ENCODE data around the gene NACC1. TPM values are rescaled to one million over a fixed set of nuclear protein-coding genes. Genes with fewer than 3 reads are reported as not detected.
A peak's percentile ranks its signal among the peaks of the same experiment; 100 is the strongest.

NACC1 gene
- total and polyA plus RNA-seq, 11 donors = 28.7 to 88.2 (median 42.0) TPM

DNA sequence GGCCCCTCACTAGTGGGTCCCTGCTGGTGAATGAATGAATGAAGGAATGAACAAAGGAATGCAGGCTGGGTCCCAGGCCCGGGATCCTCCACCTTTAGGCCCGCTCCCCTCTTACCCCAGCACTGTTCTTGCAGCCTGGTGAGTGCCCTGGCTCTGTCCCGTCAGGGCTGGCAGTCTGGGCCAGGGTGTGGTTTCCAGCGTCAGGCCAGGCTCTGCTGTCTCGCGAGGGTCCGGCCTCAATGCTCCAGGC lies 15.7 kb upstream of the NACC1 start:
- intact Hi-C loops (cut with DNase I) = loop anchor here in 8 of 10 donors (2.0 to 5.0 kb wide), 3 partner anchors 48 to 160 kb away; partner anchors contain the start of genes IER2 (in 7 of the 8) and STX10 (in 7 of the 8)
- 4 to 12% (median 4%) methylated on average over 4 to 7 of the region's 7 CpGs for WGBS, 4 donors
- no peaks in the 10 kb centered on the region for H3K9me3 ChIP-seq

DNA sequence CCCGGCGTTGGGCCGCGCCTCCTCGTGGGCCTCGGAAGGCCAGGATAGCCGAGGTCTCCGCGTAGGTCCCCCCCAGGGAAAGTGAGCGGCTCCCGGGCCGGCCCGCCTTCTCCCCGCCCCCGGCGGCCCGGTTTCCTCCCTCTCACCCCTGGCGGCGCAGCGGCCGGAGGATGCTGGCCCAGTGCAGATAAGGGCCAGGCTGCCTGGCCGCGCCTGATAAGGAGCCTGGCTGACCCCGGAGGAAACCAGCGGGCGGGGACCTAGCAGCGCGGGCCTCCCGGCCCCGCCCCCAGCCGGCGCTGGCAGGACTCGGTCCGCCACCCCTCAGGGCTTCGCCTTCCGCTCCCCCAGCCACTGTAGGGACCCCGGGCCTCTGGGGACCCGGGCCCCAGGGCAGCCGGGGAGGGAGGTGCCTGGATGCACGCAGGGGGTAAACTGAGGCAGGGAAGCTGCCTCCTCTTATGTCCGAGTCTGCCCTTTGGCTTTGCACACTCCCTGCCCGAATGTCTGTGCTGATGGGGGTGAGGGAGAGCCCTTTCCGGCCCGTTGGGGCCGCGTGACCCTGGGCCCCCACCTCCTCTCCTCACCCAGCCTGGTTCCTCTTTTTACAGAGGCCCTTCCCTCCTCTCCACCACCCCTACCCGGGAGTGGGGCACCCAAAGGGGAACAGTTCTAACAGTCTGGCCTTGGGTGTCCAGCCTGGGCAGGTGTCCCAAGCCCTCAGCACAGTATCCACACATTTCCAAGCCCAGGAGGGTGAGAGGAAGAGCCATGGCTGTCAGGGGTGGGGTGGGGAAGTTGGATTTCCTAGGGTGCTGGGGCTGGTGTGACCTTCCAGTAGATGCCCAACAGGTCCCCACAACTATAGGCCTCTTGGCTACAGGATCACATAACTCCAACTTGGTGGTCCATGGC lies 15.1 kb upstream of the NACC1 start, which contains the start of gene LYL1:
Gene LYL1 (minus strand): TSS at position 193 of the 915 bp plus-strand sequence. CDS start 1,687 bp downstream, outside the sequence.
- 1 to 6% (median 3%) methylated on average over 16 to 47 of the region's 47 CpGs for WGBS, 4 donors
- H3K4me1 ChIP-seq = peaks cover 6 to 68% (median 54%) of the 10 kb centered on the region in 12 donors
- intact Hi-C loops (cut with DNase I) = loop anchor here in 8 of 10 donors (2.0 to 5.0 kb wide), 3 partner anchors 48 to 159 kb away; partner anchors contain the start of genes IER2 (in 7 of the 8) and STX10 (in 7 of the 8)

More for the DNA sequence above, 15.7 kb upstream of the NACC1 start:
- peak overlapping the region; percentile 72 to 98 (median 92) for H3K27ac ChIP-seq
- peak overlapping the region; percentile 15 to 75 (median 60) for H3K4me3 ChIP-seq
- DNase-seq (no peak), ATAC-seq (no peak)
- TF ChIP-seq POLR2A (IDR thresholded peaks at IDR 0.05) = no peak
- TF ChIP-seq, protein P1, sequence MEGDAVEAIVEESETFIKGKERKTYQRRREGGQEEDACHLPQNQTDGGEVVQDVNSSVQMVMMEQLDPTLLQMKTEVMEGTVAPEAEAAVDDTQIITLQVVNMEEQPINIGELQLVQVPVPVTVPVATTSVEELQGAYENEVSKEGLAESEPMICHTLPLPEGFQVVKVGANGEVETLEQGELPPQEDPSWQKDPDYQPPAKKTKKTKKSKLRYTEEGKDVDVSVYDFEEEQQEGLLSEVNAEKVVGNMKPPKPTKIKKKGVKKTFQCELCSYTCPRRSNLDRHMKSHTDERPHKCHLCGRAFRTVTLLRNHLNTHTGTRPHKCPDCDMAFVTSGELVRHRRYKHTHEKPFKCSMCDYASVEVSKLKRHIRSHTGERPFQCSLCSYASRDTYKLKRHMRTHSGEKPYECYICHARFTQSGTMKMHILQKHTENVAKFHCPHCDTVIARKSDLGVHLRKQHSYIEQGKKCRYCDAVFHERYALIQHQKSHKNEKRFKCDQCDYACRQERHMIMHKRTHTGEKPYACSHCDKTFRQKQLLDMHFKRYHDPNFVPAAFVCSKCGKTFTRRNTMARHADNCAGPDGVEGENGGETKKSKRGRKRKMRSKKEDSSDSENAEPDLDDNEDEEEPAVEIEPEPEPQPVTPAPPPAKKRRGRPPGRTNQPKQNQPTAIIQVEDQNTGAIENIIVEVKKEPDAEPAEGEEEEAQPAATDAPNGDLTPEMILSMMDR (IDR thresholded peaks at IDR 0.05) = no peak
- H3K27me3 ChIP-seq = peaks cover 0 to 11% (median 0%) of the 10 kb centered on the region in 9 donors
- peaks cover 6 to 74% (median 58%) of the 10 kb centered on the region in 12 donors for H3K4me1 ChIP-seq
- H3K36me3 ChIP-seq = peaks cover 0 to 6% (median 2%) of the 10 kb centered on the region in 9 donors

DNA sequence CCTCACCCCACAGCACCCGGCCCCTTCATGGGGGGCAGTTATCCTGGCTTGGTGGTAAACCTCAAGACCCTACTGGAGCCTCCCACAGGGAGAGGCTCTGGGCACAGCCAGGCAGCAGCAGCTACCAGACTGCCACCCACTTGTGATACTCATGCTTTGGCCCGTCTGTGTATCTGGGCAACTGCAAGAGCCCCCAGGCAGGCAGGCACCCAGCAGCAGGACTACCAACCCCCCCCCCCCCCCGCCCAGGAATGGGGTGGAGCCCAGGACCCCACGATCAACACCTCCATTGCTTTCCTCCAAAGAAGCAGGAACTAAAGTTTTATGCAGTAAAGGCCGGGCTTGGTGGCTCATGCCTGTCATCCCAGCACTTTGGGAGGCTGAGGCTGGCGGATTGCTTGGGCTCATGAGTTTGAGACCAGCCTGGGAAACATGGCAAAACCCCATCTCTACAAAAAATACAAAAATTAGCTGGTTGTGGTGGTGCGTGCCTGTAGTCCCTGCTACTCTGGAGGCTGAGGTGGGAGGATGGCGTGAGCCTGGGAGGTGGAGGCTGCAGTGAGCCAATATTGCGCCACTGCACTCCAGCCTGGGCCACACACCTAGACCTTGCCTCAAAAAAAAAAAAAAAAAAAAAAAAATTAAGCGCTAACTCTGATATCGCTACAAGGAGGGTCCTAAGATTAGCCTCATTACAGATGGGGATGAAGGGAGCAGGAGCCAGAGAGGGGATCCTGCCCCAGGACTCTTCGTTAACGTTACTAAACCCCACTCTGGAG lies 14.3 kb upstream of the NACC1 start:
- 62 to 66% (median 63%) methylated on average over 12 to 13 of the region's 13 CpGs for WGBS, 4 donors
- ATAC-seq (no peak), DNase-seq (peak in 1 of 5 donors; percentile 26)
- Histone ChIP-seq H3K27ac (peak overlapping the region; percentile 72 to 98 (median 92)), H3K36me3 (peaks cover 0 to 11% (median 6%) of the 10 kb centered on the region in 9 donors), H3K27me3 (no peaks in the 10 kb centered on the region), H3K4me3 (peak overlapping the region in 9 of 12 donors; percentile 8 to 75 (median 59)), H3K4me1 (peaks cover 6 to 66% (median 49%) of the 10 kb centered on the region in 12 donors), H3K9me3 (no peaks in the 10 kb centered on the region)
- intact Hi-C loops (cut with DNase I) = loop anchor here in 8 of 10 donors (2.0 to 5.0 kb wide), 3 partner anchors 47 to 159 kb away; partner anchors contain the start of genes IER2 (in 8 of the 8) and STX10 (in 8 of the 8)
- TF ChIP-seq POLR2A (IDR thresholded peaks at IDR 0.05) = no peak
- TF ChIP-seq, protein P1 (IDR thresholded peaks at IDR 0.05) = no peak

More for the DNA sequence above, 15.1 kb upstream of the NACC1 start, which contains the start of gene LYL1:
- DNase-seq = peak; percentile 92 to 95 (median 93)
- Histone ChIP-seq H3K9me3 (no peaks in the 10 kb centered on the region), H3K27ac (peak within 1 kb of the TSS; percentile 72 to 98 (median 92)), H3K27me3 (peaks cover 0 to 5% (median 0%) of the 10 kb centered on the region in 9 donors), H3K36me3 (peaks cover 0 to 11% (median 5%) of the 10 kb centered on the region in 9 donors), H3K4me3 (peak within 1 kb of the TSS; percentile 15 to 75 (median 60))
- ATAC-seq = peak; percentile 57 to 84 (median 76)
- TF ChIP-seq, protein P1 (IDR thresholded peaks at IDR 0.05) = peak in 6 of 12 donors; percentile 7 to 33 (median 18)
- TF ChIP-seq POLR2A (IDR thresholded peaks at IDR 0.05) = peak in 1 of 2 donors; percentile 61

Data from heart left ventricle (tissue), 16 donors.